H9 (cell line): ENCODE results near the gene RAB6B. TPM values are rescaled to one million over a fixed set of nuclear protein-coding genes. Genes with fewer than 3 reads are reported as not detected.

Experiments used
- DNase-seq: peaks from one replicate; pipeline ENCODE4 v3.0.0-alpha.2; 2017
- H2AFZ ChIP-seq: one replicate; pipeline ENCODE4 v1.6.1; 2013; ENCODE audit warnings: mild to moderate bottlenecking, low read length, control low read depth, moderate library complexity
- H2AK5ac ChIP-seq: 2 replicates; pipeline ENCODE4 v1.6.1; 2013; ENCODE audit warnings: low read length, control low read depth, mixed read lengths; ENCODE audit not compliant: insufficient read length
- H2BK120ac ChIP-seq: one replicate; pipeline ENCODE4 v1.6.1; 2013; ENCODE audit warnings: low read depth, mild to moderate bottlenecking, low read length, control low read depth, inconsistent platforms; ENCODE audit not compliant: poor library complexity, severe bottlenecking
- H2BK12ac ChIP-seq: 2 replicates; pipeline ENCODE4 v1.6.1; 2013; ENCODE audit warnings: low read length, control low read depth, mixed read lengths, low read depth; ENCODE audit not compliant: insufficient read length
- H2BK15ac ChIP-seq: 2 replicates; pipeline ENCODE4 v1.6.1; 2013; ENCODE audit warnings: low read depth, low read length, control low read depth
- H2BK20ac ChIP-seq: one replicate; pipeline ENCODE4 v1.6.1; 2013; ENCODE audit warnings: low read depth, mild to moderate bottlenecking, low read length, control low read depth, inconsistent platforms; ENCODE audit not compliant: poor library complexity, severe bottlenecking
- H2BK5ac ChIP-seq: 2 replicates; pipeline ENCODE4 v1.6.1; 2013; ENCODE audit warnings: low read length, control low read depth, mixed read lengths; ENCODE audit not compliant: insufficient read length
- H3K14ac ChIP-seq: 2 replicates; pipeline ENCODE4 v1.6.1; 2013; ENCODE audit warnings: low read length, control low read depth; ENCODE audit not compliant: insufficient read depth
- H3K18ac ChIP-seq: 2 replicates; pipeline ENCODE4 v1.6.1; 2013; ENCODE audit warnings: low read depth, mild to moderate bottlenecking, mixed read lengths, low read length, control low read depth; ENCODE audit not compliant: insufficient read length
- H3K23ac ChIP-seq: 2 replicates; pipeline ENCODE4 v1.6.1; 2013; ENCODE audit warnings: low read length, control low read depth, mixed read lengths, low read depth; ENCODE audit not compliant: insufficient read length
- H3K23me2 ChIP-seq: 2 replicates; pipeline ENCODE4 v1.6.1; 2013; ENCODE audit warnings: low read depth, mild to moderate bottlenecking, mixed read lengths, low read length, control low read depth; ENCODE audit not compliant: insufficient read length, poor library complexity, severe bottlenecking
- H3K27ac ChIP-seq: 2 replicates; pipeline ENCODE4 v1.5.1; 2013; ENCODE audit warnings: low read length, control low read depth, mixed read lengths, low read depth; ENCODE audit not compliant: insufficient read length
- H3K27me3 ChIP-seq: 2 replicates; pipeline ENCODE4 v1.6.1; 2013; ENCODE audit warnings: low read length, control low read depth, inconsistent platforms; ENCODE audit not compliant: insufficient read depth
- H3K4ac ChIP-seq: 2 replicates; pipeline ENCODE4 v1.6.1; 2013; ENCODE audit warnings: low read depth, mild to moderate bottlenecking, control low read depth, inconsistent platforms, low read length, moderate library complexity
- H3K4me1 ChIP-seq: 2 replicates; pipeline ENCODE4 v1.6.1; 2013; ENCODE audit warnings: low read length, control low read depth, inconsistent platforms; ENCODE audit not compliant: insufficient read depth
- H3K4me2 ChIP-seq: 2 replicates; pipeline ENCODE4 v1.6.1; 2013; ENCODE audit warnings: low read length, control low read depth, mixed read lengths; ENCODE audit not compliant: insufficient read length, insufficient read depth
- H3K56ac ChIP-seq: 2 replicates; pipeline ENCODE4 v1.6.1; 2013; ENCODE audit warnings: low read depth, mild to moderate bottlenecking, mixed read lengths, low read length, control low read depth; ENCODE audit not compliant: insufficient read length
- H3K79me1 ChIP-seq: 2 replicates; pipeline ENCODE4 v1.6.1; 2013; ENCODE audit warnings: low read depth, mild to moderate bottlenecking, moderate library complexity, low read length, control low read depth, inconsistent platforms; ENCODE audit not compliant: insufficient read depth, poor library complexity, severe bottlenecking
- H3K79me2 ChIP-seq: 2 replicates; pipeline ENCODE4 v1.6.1; 2013; ENCODE audit warnings: low read length, control low read depth, inconsistent platforms; ENCODE audit not compliant: insufficient read depth
- H3K9ac ChIP-seq: 2 replicates; pipeline ENCODE4 v1.6.1; 2013; ENCODE audit warnings: low read length, control low read depth, mixed read lengths; ENCODE audit not compliant: insufficient read length; ENCODE audit errors: extremely low read depth
- H3K9me3 ChIP-seq: one replicate; pipeline ENCODE4 v1.6.1; 2013; ENCODE audit warnings: low read depth, low read length, inconsistent platforms; ENCODE audit not compliant: control insufficient read depth
- H3T11ph ChIP-seq: one replicate; pipeline ENCODE4 v1.6.1; 2013; ENCODE audit warnings: mild to moderate bottlenecking, low read length, control low read depth, inconsistent platforms
- H4K20me1 ChIP-seq: one replicate; pipeline ENCODE4 v1.6.1; 2013; ENCODE audit not compliant: control insufficient read depth, insufficient read length, insufficient read depth
- H4K5ac ChIP-seq: 2 replicates; pipeline ENCODE4 v1.6.1; 2013; ENCODE audit warnings: low read depth, mild to moderate bottlenecking, mixed read lengths, low read length, control low read depth; ENCODE audit not compliant: insufficient read length
- H4K8ac ChIP-seq: replicated peaks from 2 replicates; pipeline ENCODE4 v1.6.1; 2013; ENCODE audit warnings: low read length, control low read depth, mixed read lengths, low read depth; ENCODE audit not compliant: insufficient read length
- H4K91ac ChIP-seq: 2 replicates; pipeline ENCODE4 v1.6.1; 2013; ENCODE audit warnings: low read depth, mild to moderate bottlenecking, moderate library complexity, mixed read lengths, low read length, control low read depth; ENCODE audit not compliant: insufficient read length
- H3K27ac Mint-ChIP-seq, 3 experiments: 2 replicates in 2 of 3; 3 replicates in 1 of 3; pipeline ENCODE4 v1.8.0; 2020 to 2021; ENCODE audit warnings: mixed read lengths in 3 of 3, mild to moderate bottlenecking in 1 of 3, moderate library complexity in 1 of 3
- H3K27me3 Mint-ChIP-seq: 2 replicates; pipeline ENCODE4 v1.8.0; 2021; ENCODE audit warnings: low read depth, mild to moderate bottlenecking, moderate library complexity, mixed read lengths
- H3K36me3 Mint-ChIP-seq, 3 experiments: 2 replicates in 2 of 3; 3 replicates in 1 of 3; pipeline ENCODE4 v1.8.0; 2020 to 2021; ENCODE audit warnings: low read depth in 3 of 3, mixed read lengths in 3 of 3; ENCODE audit not compliant: insufficient read depth in 1 of 3
- H3K4me1 Mint-ChIP-seq, 2 experiments: 2 replicates each; pipeline ENCODE4 v1.8.0; 2020; ENCODE audit warnings: mixed read lengths in 2 of 2
- H3K4me3 Mint-ChIP-seq, 2 experiments: 2 replicates in 1 of 2; 3 replicates in 1 of 2; pipeline ENCODE4 v1.8.0; 2020 to 2021; ENCODE audit warnings: mild to moderate bottlenecking in 2 of 2, mixed read lengths in 2 of 2, moderate library complexity in 1 of 2
- H3K9me3 Mint-ChIP-seq, 2 experiments: 2 replicates in 1 of 2; 3 replicates in 1 of 2; pipeline ENCODE4 v1.8.0; 2020; ENCODE audit warnings: mild to moderate bottlenecking in 2 of 2, mixed read lengths in 2 of 2, moderate library complexity in 1 of 2
- CTCF ChIP-seq: fragments of 200-600 bp; sonication (generic); conservative IDR thresholded peaks from 3 replicates; pipeline ENCODE4 v1.8.0; 2021; ENCODE audit warnings: antibody characterized with exemption, mild to moderate bottlenecking
- WGBS: extraction: QIAGEN DNeasy Blood & Tissue Kit; methylation state at CpG from one replicate; pipeline ENCODE4 v1.1.7; 2013; ENCODE audit warnings: missing lambda C conversion rate, low lambda C conversion rate, mixed read lengths; ENCODE audit not compliant: insufficient read length; ENCODE audit errors: extremely low coverage; 5-methylcytosine and 5-hydroxymethylcytosine counted together
- total RNA-seq: library from RNA; stranded (reverse); gene quantifications from 2 replicates; pipeline ENCODE4 v1.2.1, GENCODE V29; 2021

RAB6B gene
- total RNA-seq, 1 experiment from 2014 or later: 12.3 TPM

DNA sequence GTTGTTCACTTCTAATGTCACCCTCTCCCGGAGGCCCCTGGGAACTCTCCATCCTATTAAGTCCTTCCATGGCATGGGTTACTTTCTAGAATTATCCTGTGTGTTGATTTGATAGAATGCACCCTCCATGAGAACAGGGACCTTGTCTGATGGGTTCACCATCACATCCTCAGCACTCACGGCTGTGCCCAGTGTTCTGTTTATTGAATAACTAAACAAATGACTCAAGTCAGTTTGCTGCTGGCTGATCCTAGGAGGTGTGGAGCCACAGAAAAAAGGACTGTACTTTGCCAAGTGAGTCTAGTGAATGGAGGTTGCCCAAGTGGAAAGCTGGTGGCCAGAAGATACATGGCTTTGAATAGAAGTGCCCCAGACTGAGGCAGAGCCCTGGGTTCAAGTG is 48.5 kb upstream of the RAB6B start:
- Histone ChIP-seq H3K79me1 (no peaks in the 10 kb centered on the region), H2AK5ac (no peak overlapping the region), H3K27ac (no peak overlapping the region), H3K56ac (no peak overlapping the region), H3K27me3 (no peaks in the 10 kb centered on the region), H2BK20ac (no peak overlapping the region), H3K14ac (no peak overlapping the region), H3T11ph (no peak overlapping the region), H3K18ac (no peak overlapping the region), H3K9ac (no peak overlapping the region), H3K4ac (no peak overlapping the region), H2BK12ac (no peak overlapping the region), H3K23ac (no peak overlapping the region), H4K20me1 (no peaks in the 10 kb centered on the region), H3K4me1 (peaks cover 7% of the 10 kb centered on the region), H3K9me3 (no peaks in the 10 kb centered on the region), H2BK5ac (no peak overlapping the region), H4K91ac (no peak overlapping the region), H4K5ac (no peak overlapping the region), H3K79me2 (no peaks in the 10 kb centered on the region), H2BK120ac (no peak overlapping the region), H2AFZ (no peak overlapping the region), H2BK15ac (no peak overlapping the region), H4K8ac (no peak overlapping the region), H3K23me2 (no peaks in the 10 kb centered on the region), H3K4me2 (no peak overlapping the region)
- no peak overlapping the region for H3K27ac Mint-ChIP-seq
- H3K4me1 Mint-ChIP-seq: peaks cover 27 to 28% of the 10 kb centered on the region in 2 experiments
- H3K4me3 Mint-ChIP-seq: no peak overlapping the region
- no peaks in the 10 kb centered on the region; a peak in 2 of 7 replicates for H3K36me3 Mint-ChIP-seq
- H3K9me3 Mint-ChIP-seq: no peaks in the 10 kb centered on the region; a peak in 1 of 5 replicates
- TF ChIP-seq CTCF: no peak
- no peak for DNase-seq
- WGBS: no CpG with 5 or more reads among the region's 2 CpGs
- peaks cover 38% of the 10 kb centered on the region for H3K27me3 Mint-ChIP-seq
